K562 (cell line): ENCODE data around the gene PAK1IP1. TPM values are rescaled to one million over a fixed set of nuclear protein-coding genes. Genes with fewer than 3 reads are reported as not detected.
A peak's percentile ranks its signal among the peaks of the same experiment; 100 is the strongest.

Experiments
- KAT7 ChIP-seq: sonication (generic); formaldehyde crosslinking; IDR thresholded peaks from 2 replicates; pipeline ENCODE4 v1.8.0; 2022; ENCODE audit warnings: missing genetic modification reagents, mild to moderate bottlenecking, borderline replicate concordance
- L3MBTL2 ChIP-seq: fragments of 450-650 bp; IDR thresholded peaks from 2 replicates; pipeline ENCODE4 v1.6.1; 2016; ENCODE audit warnings: mild to moderate bottlenecking, moderate library complexity
- MAZ ChIP-seq, 2 experiments: fragments of 450-650 bp in 1 of 2; sonication (generic) in 1 of 2; formaldehyde crosslinking; IDR thresholded peaks in 1 of 2; conservative IDR thresholded peaks in 1 of 2; 2 replicates each; pipeline versions ENCODE4 v1.4.0 to v1.5.0; 2020; ENCODE audit warnings: mild to moderate bottlenecking in 1 of 2, missing genetic modification reagents in 1 of 2
- NR3C1 ChIP-seq: sonication (generic); formaldehyde crosslinking; IDR thresholded peaks from 2 replicates; pipeline ENCODE4 v1.8.1; 2022; ENCODE audit warnings: missing genetic modification reagents
- REST ChIP-seq, 2 experiments: fragments of 450-650 bp; formaldehyde crosslinking in 1 of 2; IDR thresholded peaks; 2 replicates each; pipeline versions ENCODE4 v1.4.0 to v1.6.1; 2014 to 2020; ENCODE audit warnings: mild to moderate bottlenecking in 2 of 2, borderline replicate concordance in 1 of 2, low read depth in 1 of 2
- TFAP4 ChIP-seq: sonication (generic); formaldehyde crosslinking; IDR thresholded peaks from 2 replicates; pipeline ENCODE4 v1.8.0; 2022; ENCODE audit warnings: missing genetic modification reagents, mild to moderate bottlenecking, moderate library complexity, borderline replicate concordance
- ZBTB33 ChIP-seq: sonication (generic); formaldehyde crosslinking; IDR thresholded peaks from 2 replicates; pipeline ENCODE4 v1.8.1; 2023; ENCODE audit warnings: mild to moderate bottlenecking, missing genetic modification reagents
- ZHX1 ChIP-seq: fragments of 150-350 bp; conservative IDR thresholded peaks from 2 replicates; pipeline ENCODE4 v1.6.1; 2014; ENCODE audit warnings: low read length
- polyA plus RNA-seq, 8 experiments: library from polyadenylated mRNA; depleted of rRNA in 4 of 8; stranded (reverse) in 5 of 8; unstranded in 3 of 8; fragments of >200 nt; fragmentation: Nextera tagmentation in 2 of 8; fragmentation: Illumina TruSeq in 1 of 8; extraction: Ambion mirVana in 2 of 8; extraction: Trizol in 1 of 8; gene quantifications; 2 replicates each; pipeline versions ENCODE4 v1.2.1 to v1.2.3, GENCODE V29; 2011 to 2014; ENCODE audit warnings: inconsistent platforms in 1 of 8, missing spikeins in 1 of 8
- total RNA-seq, 7 experiments: library from RNA; depleted of rRNA in 6 of 7; stranded (reverse); fragments of >200 nt in 6 of 7; fragmentation: Illumina TruSeq in 2 of 7; extraction: Trizol in 2 of 7; gene quantifications; 2 replicates each; pipeline versions ENCODE4 v1.2.1 to v1.2.3, GENCODE V29; 2011 to 2021; ENCODE audit warnings: low replicate concordance in 1 of 7

Gene PAK1IP1
- total and polyA plus RNA-seq, 9 of the 15 experiments (the other 6 are each of a cell fraction or from before 2014, with no cell fraction given), result 50.0 to 200 (median 87.0) TPM

- TF ChIP-seq REST (IDR thresholded peaks at IDR 0.05; ENCODE audit: borderline replicate concordance) (peak; percentile 27; the same call in 1 of the 2 replicates), REST (CRISPR knock-in tag; IDR thresholded peaks at IDR 0.05; ENCODE audit: low read depth) (no peak), ZHX1 (no peak), KAT7 (0 out of 2 replicates have a peak, but pooled peaks have one; percentile 35), L3MBTL2 (peak; percentile 22; the same call in 1 of the 2 replicates), MAZ (CRISPR knock-in tag; conservative IDR thresholded peaks at IDR 0.05 in 1 of 2, IDR thresholded peaks at IDR 0.05 in 1 of 2) (0 out of 4 replicates have a peak, but pooled peaks have one; percentile 17 to 54), ZBTB33 (CRISPR knock-in tag) (peak; percentile 75), NR3C1 (peak; percentile 54; the same call in 1 of the 2 replicates), TFAP4 (CRISPR knock-in tag) (peak; percentile 48; the same call in 1 of the 2 replicates)
These were observed 34.9 kb upstream of the PAK1IP1 start (continued) for GRCh38 chr6:10659699-10660348.
